ENCODE results near the gene ZNF678.

ZNF678 gene

DNA sequence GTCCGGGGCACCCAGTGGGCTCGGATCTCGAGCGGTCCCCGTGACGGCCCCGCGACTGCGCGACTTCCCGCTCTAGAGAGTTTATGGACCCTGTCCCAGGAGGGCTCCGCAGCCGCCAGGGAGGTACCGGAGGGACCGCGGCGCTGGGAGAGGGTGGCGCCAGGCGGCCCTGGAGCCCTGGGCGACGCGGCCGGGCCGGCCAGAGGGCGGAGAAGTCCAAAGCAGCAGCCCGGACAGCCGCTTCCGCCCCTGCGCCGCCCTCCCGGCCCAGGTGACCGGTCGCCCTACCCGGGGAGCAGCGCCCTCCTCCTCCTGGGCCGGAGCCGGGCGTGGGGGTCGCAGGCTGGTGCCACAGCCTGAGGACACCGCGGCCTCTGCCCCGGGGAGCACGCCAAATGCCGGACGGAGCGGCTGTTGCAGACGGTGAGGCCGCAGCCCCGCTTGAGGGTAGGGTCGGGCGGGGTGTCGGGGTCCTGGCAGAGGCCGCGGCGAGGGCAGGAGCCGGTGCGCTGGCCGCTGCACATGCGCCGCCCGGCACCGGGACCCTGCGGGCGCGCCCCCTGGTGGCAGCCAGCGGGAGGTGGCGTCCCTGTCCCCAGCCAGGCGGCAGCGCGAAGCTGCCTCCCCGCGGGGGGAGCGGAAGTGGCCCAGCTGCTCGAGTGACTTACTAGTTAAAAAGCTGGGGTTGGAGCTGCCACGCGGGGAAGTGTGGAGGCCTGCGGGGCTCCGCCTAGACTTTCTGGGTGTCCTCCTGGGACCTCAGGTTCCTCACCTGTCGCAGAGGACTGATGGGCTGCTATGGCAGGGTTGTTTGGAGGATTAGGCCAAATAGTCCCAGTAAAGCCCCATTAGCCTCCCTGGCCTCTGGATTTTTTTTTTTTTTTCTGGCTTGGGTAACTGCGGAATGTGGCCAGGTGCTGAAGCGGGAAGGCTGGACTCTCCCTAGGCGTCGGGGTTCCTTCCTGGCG lies 20.9 kb upstream of the ZNF678 start:
- Histone ChIP-seq H3K4me2 (peak overlapping the region; percentile 84 to 99 (median 96)), H3K9ac (peak overlapping the region; percentile 77 to 90 (median 86))

DNA sequence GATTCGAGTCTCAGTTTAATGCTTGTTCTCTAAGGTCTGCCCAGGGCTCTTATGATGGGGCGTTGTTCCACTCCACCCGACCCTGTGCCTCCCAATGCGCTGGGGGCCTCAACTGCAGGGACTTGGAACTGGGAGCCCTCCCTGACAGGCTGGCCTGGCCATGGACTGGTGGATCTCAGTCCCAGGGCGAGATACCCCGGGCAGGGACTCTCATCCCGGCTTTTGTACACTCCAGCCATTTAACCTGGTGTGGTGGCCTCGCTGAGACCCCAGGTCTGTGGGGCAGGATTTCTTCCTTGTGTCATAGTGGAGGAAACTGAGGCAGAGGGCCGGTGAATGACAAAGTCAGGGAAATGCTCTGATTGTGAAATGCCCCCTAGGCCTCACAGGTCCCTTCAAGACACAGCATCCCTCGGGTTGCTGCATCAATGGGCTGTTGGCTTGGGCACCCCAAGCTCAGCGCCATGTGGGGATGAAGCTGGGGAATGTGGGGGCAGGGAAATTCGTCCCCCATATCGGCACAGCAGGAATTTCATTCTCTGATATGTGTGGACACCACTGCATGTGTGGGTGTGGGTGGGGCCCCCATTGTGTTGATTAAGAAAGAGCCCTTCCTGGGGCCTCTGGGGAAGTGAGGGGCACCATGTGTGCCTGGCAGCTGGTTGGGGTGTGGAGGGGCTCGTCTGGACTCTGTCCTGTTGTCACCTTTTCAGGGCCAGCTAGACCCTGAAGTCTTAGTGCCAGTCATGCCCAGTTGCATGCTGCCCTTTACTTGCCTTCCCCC lies 19.9 kb upstream of the ZNF678 start:
- Histone ChIP-seq H3K36me3 (no peaks in the 10 kb centered on the region), H3K4me3 (no peak overlapping the region; a peak in 1 of 20 replicates), H3K27ac (peak overlapping the region in 10 of 11 experiments; percentile 70 to 86 (median 84); a peak in 18 of 22 replicates)

More for the DNA sequence above, 20.9 kb upstream of the ZNF678 start:
- Histone ChIP-seq H3K27ac (peak overlapping the region; percentile 66 to 86 (median 83)), H3K27me3 (no peaks in the 10 kb centered on the region), H3K36me3 (no peaks in the 10 kb centered on the region), H3K4me3 (peak overlapping the region; percentile 64 to 82 (median 76)), H3K9me3 (replicated peaks in 1 of 11) (peaks cover 0 to 7% (median 0%) of the 10 kb centered on the region in 11 experiments; a peak in 6 of 22 replicates), H4K20me1 (no peaks in the 10 kb centered on the region), H3K4me1 (peaks cover 14 to 23% (median 18%) of the 10 kb centered on the region in 10 experiments; a peak in 19 of 20 replicates)
- no peak for TF ChIP-seq Cebpa-rat (IDR thresholded peaks at IDR 0.05)

DNA sequence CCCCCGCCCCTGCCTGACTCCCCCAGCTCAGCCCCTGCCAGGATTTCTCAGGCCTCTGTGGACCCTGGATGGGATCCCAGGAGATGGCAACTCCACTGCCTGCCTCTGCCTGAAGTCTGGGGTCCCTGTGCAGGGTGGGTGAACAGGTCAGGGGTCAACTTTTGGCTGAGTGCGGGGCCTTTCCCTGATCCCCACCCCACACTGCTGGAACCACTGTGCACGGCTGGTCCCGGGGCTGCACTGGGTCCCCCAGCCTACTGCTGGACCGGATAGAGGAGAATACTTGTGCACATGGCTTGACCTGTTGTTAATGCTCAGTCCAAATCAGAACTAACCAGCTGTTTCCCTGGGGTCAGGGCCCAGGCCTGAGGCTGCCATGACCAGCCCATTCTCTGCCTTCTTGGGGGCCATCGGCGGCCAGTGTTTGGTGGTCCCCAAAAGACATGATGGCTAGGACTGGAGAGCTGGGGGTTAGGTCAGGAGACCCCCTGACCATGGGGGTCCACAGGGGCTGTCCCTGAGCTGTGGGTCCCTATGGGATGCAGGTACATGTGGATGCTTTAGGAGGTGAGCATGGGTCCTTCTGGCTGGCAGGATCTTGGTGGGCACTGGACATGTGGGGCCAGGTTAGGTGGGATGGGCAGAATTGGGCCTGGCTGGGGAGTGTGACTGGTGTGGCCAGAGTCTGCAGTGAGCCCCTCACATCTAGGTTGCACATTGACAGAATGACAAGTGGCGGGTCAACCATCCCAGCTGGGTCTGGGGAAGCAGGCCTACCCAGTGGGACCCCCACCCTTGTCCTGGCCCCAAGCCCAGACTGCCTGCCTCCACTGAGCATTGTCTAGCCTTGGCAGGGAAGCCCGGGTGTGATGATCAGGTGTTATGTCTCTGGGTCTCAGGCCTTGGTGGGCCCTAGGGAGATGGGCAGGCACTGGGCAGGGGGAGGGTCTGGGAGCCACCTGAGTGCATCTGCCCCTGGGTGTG lies 19.0 kb upstream of the ZNF678 start:
- Histone ChIP-seq H3K27me3 (no peaks in the 10 kb centered on the region), H3K4me1 (peaks cover 14 to 23% (median 18%) of the 10 kb centered on the region in 10 experiments; a peak in 19 of 20 replicates), H3K36me3 (no peaks in the 10 kb centered on the region), H3K27ac (no peak overlapping the region), H3K9me3 (replicated peaks in 1 of 11) (no peaks in the 10 kb centered on the region), H3K9ac (no peak overlapping the region), H4K20me1 (no peaks in the 10 kb centered on the region), H3K4me2 (no peak overlapping the region), H3K4me3 (no peak overlapping the region)
- TF ChIP-seq Cebpa-rat (IDR thresholded peaks at IDR 0.05) = no peak

More for the DNA sequence above, 19.9 kb upstream of the ZNF678 start:
- H3K9ac ChIP-seq = peak overlapping the region in 7 of 11 experiments; percentile 80 to 90 (median 86); a peak in 7 of 22 replicates
- H3K9me3 ChIP-seq (replicated peaks in 1 of 11) = no peaks in the 10 kb centered on the region
- H3K27me3 ChIP-seq = no peaks in the 10 kb centered on the region
- H4K20me1 ChIP-seq = no peaks in the 10 kb centered on the region
- H3K4me1 ChIP-seq = peaks cover 14 to 23% (median 18%) of the 10 kb centered on the region in 10 experiments; a peak in 19 of 20 replicates
- H3K4me2 ChIP-seq = peak overlapping the region; percentile 84 to 99 (median 96); a peak in 16 of 22 replicates
- no peak for TF ChIP-seq Cebpa-rat (IDR thresholded peaks at IDR 0.05)

DNA sequence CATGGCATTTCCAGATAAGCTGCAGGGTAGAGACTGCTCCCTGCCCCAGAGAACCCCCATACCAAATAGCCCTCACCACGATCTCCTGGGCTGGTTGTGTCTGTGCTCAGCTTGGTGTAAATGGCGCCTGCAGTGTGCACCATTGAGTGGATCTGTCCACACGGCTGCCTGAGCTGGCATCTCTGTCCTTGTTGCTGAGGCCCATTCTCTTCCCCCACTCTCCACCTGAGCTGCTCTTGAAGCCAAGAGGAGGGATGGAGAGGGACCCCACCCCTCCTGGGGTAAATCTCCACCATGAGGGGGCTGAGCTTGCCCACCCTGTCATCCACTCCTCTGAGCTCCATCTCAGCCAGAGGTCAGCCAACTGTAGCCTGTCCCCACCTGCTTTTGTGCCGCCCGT lies 18.0 kb upstream of the ZNF678 start:
- Histone ChIP-seq H3K9me3 (replicated peaks in 1 of 11) (peaks cover 4 to 8% (median 6%) of the 10 kb centered on the region in 11 experiments; a peak in 20 of 22 replicates), H3K4me3 (no peak overlapping the region), H4K20me1 (no peaks in the 10 kb centered on the region), H3K4me2 (no peak overlapping the region), H3K4me1 (peaks cover 14 to 23% (median 18%) of the 10 kb centered on the region in 10 experiments; a peak in 19 of 20 replicates), H3K27me3 (no peaks in the 10 kb centered on the region), H3K9ac (no peak overlapping the region), H3K27ac (no peak overlapping the region), H3K36me3 (no peaks in the 10 kb centered on the region)
- no peak for TF ChIP-seq Cebpa-rat (IDR thresholded peaks at IDR 0.05)

DNA sequence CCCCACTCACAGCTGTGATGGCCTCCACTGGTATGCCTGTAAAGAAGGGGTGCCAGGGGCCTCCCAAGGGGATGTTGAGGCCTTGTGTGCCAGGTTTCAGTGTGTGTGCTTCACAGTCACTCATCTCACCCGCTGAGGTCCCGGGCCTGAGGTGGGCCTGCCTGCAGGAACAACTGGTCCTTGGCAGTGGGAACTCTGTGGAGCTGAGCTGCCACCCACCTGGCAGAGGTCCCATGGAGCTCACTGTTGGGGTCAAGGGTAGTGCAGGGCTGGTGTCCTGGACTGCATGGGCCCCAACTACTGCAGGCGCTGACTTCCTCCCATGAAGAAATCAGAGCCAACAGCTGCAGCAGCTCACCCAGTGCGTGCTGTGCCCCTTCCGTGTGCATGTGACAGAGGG lies 17.3 kb upstream of the ZNF678 start:
- Histone ChIP-seq H4K20me1 (no peaks in the 10 kb centered on the region), H3K27me3 (no peaks in the 10 kb centered on the region), H3K4me2 (no peak overlapping the region), H3K9me3 (replicated peaks in 1 of 11) (peaks cover 11 to 15% (median 13%) of the 10 kb centered on the region in 11 experiments; a peak in 21 of 22 replicates), H3K9ac (no peak overlapping the region), H3K27ac (no peak overlapping the region), H3K4me3 (no peak overlapping the region), H3K4me1 (peaks cover 14 to 23% (median 18%) of the 10 kb centered on the region in 10 experiments; a peak in 19 of 20 replicates), H3K36me3 (no peaks in the 10 kb centered on the region)
- TF ChIP-seq Cebpa-rat (IDR thresholded peaks at IDR 0.05) = no peak

DNA sequence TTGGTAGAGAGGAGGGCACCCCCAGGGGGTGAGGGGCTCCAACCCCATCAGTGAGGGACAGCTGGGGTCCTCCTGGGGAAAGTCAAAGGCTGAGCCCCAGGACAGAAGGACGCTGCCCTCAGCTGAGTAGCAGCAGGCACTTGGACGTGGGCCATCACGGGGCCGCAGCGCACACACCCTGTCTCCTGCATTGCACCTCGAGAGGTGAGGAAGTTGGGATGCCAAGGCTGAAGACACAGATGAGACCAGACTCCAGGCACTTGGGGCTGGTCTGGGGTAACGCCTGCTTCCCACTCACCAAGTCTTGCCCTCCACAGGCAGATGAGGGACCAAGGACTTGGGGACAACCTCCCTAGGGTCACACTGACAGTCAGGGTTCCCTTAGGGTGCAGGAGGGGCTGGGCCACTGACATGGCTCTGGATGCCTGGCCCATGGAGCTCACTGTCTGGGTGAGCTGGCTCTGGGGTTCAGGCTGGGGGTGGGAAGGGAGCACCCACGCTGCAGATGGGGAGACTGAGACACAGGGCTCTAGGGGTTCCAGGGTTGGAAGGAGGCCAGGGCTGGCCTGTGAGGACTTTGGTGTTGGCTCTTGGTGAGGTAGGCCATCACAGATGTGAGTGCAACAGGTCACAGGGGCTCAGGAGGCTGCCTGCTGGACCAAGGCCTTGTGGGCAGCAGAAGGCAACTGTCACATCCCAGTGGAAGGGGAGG lies 16.6 kb upstream of the ZNF678 start:
- Histone ChIP-seq H3K4me2 (no peak overlapping the region), H3K27ac (no peak overlapping the region), H3K4me1 (peaks cover 10 to 16% (median 13%) of the 10 kb centered on the region in 10 experiments; a peak in 19 of 20 replicates), H3K27me3 (no peaks in the 10 kb centered on the region), H3K9ac (no peak overlapping the region), H4K20me1 (no peaks in the 10 kb centered on the region), H3K4me3 (no peak overlapping the region), H3K36me3 (no peaks in the 10 kb centered on the region), H3K9me3 (replicated peaks in 1 of 11) (peaks cover 18 to 22% (median 20%) of the 10 kb centered on the region in 11 experiments)
- TF ChIP-seq Cebpa-rat (IDR thresholded peaks at IDR 0.05) = no peak

DNA sequence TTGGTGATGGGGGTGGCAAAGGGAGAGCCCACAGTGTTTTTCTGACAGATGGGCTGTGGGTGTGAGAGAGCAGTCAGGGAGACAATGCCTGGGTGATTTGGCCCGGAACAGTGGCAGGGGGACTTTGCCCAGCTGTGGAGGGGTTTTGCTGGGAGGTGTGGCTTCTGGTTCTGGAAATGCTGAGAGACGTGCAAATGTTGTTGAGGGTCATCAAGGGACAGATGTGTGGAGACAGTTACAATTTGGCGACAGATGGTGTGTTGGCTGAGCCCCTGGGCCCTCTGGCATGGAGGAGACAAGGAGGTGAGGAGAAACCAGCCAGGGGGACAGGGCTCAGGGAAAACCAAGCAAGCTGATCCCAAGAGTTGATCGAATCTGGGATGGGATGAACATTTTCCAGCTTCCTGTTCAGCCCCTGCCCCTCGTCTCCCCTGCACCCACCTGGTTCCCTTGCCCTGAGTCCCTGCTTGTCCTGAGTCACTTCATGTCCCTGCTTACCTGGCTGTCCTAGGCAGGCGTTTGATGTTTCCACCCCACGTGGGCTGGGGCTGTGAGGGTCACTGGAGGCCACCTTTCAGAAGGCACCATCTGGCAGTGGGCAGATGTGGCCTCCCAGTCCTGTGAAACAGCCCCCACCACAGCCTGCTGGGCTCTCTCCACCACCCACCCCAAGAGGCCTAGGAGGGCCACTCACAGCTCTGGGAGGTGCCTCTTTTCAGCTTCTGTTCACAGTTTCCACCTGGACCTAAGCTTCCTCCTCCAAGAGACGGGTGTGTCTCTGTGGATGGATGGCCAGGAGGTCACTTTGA lies 15.8 kb upstream of the ZNF678 start:
- no peaks in the 10 kb centered on the region for H3K36me3 ChIP-seq
- peaks cover 26 to 30% (median 27%) of the 10 kb centered on the region in 11 experiments for H3K9me3 ChIP-seq (replicated peaks in 1 of 11)
- TF ChIP-seq Cebpa-rat (IDR thresholded peaks at IDR 0.05) = no peak
- H3K4me2 ChIP-seq = no peak overlapping the region
- H3K27ac ChIP-seq = no peak overlapping the region
- H4K20me1 ChIP-seq = no peaks in the 10 kb centered on the region
- peaks cover 7 to 12% (median 9%) of the 10 kb centered on the region in 10 experiments; a peak in 19 of 20 replicates for H3K4me1 ChIP-seq
- H3K4me3 ChIP-seq = no peak overlapping the region
- no peaks in the 10 kb centered on the region for H3K27me3 ChIP-seq
- H3K9ac ChIP-seq = no peak overlapping the region

Measured in BLaER1 treated with 17β-estradiol and CSF1 and Interleukin-3, amounts not matched to agents 10 nM and 100 nM (cell line).